Heart left ventricle (tissue), 16 donors: Measurements from ENCODE around the gene MGME1. TPM values are rescaled to one million over a fixed set of nuclear protein-coding genes. Genes with fewer than 3 reads are reported as not detected.
"Not testable (repeated sequence)": the region's sequence is repeated elsewhere in the genome, so short reads cannot be mapped to it uniquely, and the experiment has no call there.

Experiments
- ATAC-seq, 4 donors: fragments of 200-7000 bp; cut with Tn5 transposase; one replicate each; pipeline ENCODE4 v1.9.1; 2020 to 2022; ENCODE audit warnings: moderate library complexity in 4 of 4, mild to moderate bottlenecking in 3 of 4, moderate number of reproducible peaks in 1 of 4
- DNase-seq, 5 donors: peaks; one replicate each; pipeline ENCODE4 v3.0.0-alpha.2; 2020
- H3K27ac ChIP-seq, 12 donors: fragments of 200-600 bp; sonication (generic) in 4 of 12; one replicate each; pipeline versions ENCODE4 v1.5.0 to v1.8.0; 2016 to 2022; ENCODE audit warnings: mild to moderate bottlenecking in 2 of 12
- H3K27me3 ChIP-seq, 9 donors: fragments of 200-600 bp; sonication (generic) in 2 of 9; one replicate each; pipeline versions ENCODE4 v1.5.1 to v1.8.0; 2016 to 2022; ENCODE audit warnings: mild to moderate bottlenecking in 3 of 9
- H3K36me3 ChIP-seq, 9 donors: fragments of 200-600 bp; sonication (generic) in 2 of 9; one replicate each; pipeline versions ENCODE4 v1.5.0 to v1.8.0; 2018 to 2022; ENCODE audit warnings: mild to moderate bottlenecking in 2 of 9
- H3K4me1 ChIP-seq, 12 donors: fragments of 200-600 bp; sonication (generic) in 4 of 12; one replicate each; pipeline versions ENCODE4 v1.5.0 to v1.8.0; 2016 to 2022; ENCODE audit warnings: mild to moderate bottlenecking in 3 of 12
- H3K4me3 ChIP-seq, 12 donors: fragments of 200-600 bp; sonication (generic) in 4 of 12; one replicate each; pipeline versions ENCODE4 v1.5.0 to v1.8.0; 2017 to 2022; ENCODE audit warnings: mild to moderate bottlenecking in 9 of 12, moderate library complexity in 4 of 12
- H3K9me3 ChIP-seq, 12 donors: fragments of 200-600 bp; sonication (generic) in 4 of 12; one replicate each; pipeline versions ENCODE4 v1.5.0 to v1.8.0; 2016 to 2022; ENCODE audit warnings: mild to moderate bottlenecking in 1 of 12
- CTCF ChIP-seq, 12 donors: fragments of 200-600 bp; sonication (generic) in 4 of 12; IDR thresholded peaks; one replicate each; pipeline versions ENCODE4 v1.5.0 to v1.8.0; 2018 to 2022; ENCODE audit warnings: antibody characterized with exemption in 12 of 12, mild to moderate bottlenecking in 5 of 12
- POLR2A ChIP-seq, 2 donors: fragments of 450-650 bp; IDR thresholded peaks; one replicate each; pipeline ENCODE4 v1.6.1; 2017; ENCODE audit warnings: antibody characterized with exemption in 2 of 2, mild to moderate bottlenecking in 2 of 2, moderate library complexity in 2 of 2
- WGBS, 4 donors: extraction: QIAGEN DNeasy Blood & Tissue Kit in 2 of 4; methylation state at CpG; one replicate each; pipeline versions ENCODE4 v1.1.5 to v1.1.7; 2013 to 2018; 5-methylcytosine and 5-hydroxymethylcytosine counted together
- intact Hi-C, 10 donors: fragments of 100-400 bp; cut with DNase I; formaldehyde crosslinking; loops; one replicate each; pipeline versions ENCODE4 v1.11.1 to v1.14.2; 2022
- polyA plus RNA-seq, 2 donors: library from polyadenylated mRNA; stranded (reverse); fragments of 200-250 nt; gene quantifications; one replicate each; pipeline ENCODE4 v1.2.3, GENCODE V29; 2013
- total RNA-seq, 9 donors: library from RNA; depleted of rRNA in 2 of 9; stranded (reverse); fragments of >200 nt in 2 of 9; fragmentation: NEBNext Ultra II Directional in 3 of 9; extraction: Animal tissue kit (Norgen Biotek cat#: 25700) in 3 of 9; gene quantifications; one replicate each; pipeline versions ENCODE4 v1.1.0 to v1.2.4, GENCODE V29; 2016 to 2023
- donor health status: ischemic (EF 13 %, LVEDD 7.1; RV severe dilation, severe dysfunction).
- donor health status: healthy with polysubstance abuse.
- donor health status: DM: no; HTN: yes; CAD: no.
- donor health status: DM: no; HTN: no; CAD: no.
- donor health status: ischemic (EF 25% LVEDD 6.9; RV normal size, moderate dysfunction).
- donor health status: ischemic (EF 25% LVEDD 5.7; RV mildly dilated, moderate dysfunction).
- donor health status: healthy.
- donor health status: DM: yes; HTN: yes; CAD: no.
- donor health status: ischemic (EF 35%, LVEDD 5.7; RV mildly dilated, moderate dysfunction).
- donor health status: nonischemic (EF 11% LVEDD 7.7; RV severe dilation, severe dysfunction).
- donor health status: DM: yes; HTN: yes; CAD: no.
- donor health status: PGD.
- donor health status: ischemic (EF 29% LVEDD 5.4; RV normal size, mild dysfunction).
- donor health status: nonischemic (EF 23%, LVEDD 6.1; RV moderate dilation, normal function).

The MGME1 gene
- total and polyA plus RNA-seq, 11 donors, result 7.7 to 22.0 (median 10.9) TPM

DNA sequence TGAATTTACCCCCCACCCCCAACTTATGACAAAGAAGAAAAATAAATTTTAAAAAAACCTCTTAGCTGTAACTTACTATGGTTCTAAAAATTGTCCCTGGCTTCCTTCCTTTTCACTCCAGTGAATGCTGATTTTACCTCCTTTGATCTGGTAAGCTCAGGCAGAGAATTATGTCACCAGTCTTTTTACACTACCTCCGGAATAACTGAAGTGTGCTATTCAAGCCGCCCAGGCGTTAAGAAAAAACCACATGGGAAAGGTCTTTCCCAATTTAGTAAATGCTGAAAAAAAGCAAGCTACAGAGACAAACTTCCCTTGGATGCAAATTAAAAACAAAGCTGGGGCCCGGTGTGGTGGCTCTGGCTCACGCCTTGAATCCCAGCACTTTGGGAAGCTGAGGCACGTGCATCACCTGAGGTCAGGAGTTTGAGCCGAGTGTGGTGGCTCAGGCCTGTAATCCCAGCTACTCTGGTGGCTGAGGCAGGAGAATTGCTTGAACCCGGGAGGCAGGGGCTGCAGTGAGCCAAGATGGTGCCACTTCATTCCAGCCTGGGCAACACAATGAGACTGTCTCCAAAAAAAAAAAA is 12.6 kb upstream of the MGME1 start:
- H3K27me3 ChIP-seq, result no peaks in the 10 kb centered on the region
- H3K9me3 ChIP-seq, result no peaks in the 10 kb centered on the region
- intact Hi-C loops, result no loop called here
- H3K4me3 ChIP-seq, result no peak overlapping the region
- H3K36me3 ChIP-seq, result peaks cover 0 to 56% (median 53%) of the 10 kb centered on the region in 9 donors
- no peak overlapping the region for H3K27ac ChIP-seq
- 76 to 82% (median 79%) methylated on average over 8 of the region's 8 CpGs for WGBS, 4 donors
- no peak for TF ChIP-seq POLR2A (IDR thresholded peaks at IDR 0.05)
- ATAC-seq (no peak), DNase-seq (no peak)
- peaks cover 0 to 50% (median 30%) of the 10 kb centered on the region in 12 donors for H3K4me1 ChIP-seq

DNA sequence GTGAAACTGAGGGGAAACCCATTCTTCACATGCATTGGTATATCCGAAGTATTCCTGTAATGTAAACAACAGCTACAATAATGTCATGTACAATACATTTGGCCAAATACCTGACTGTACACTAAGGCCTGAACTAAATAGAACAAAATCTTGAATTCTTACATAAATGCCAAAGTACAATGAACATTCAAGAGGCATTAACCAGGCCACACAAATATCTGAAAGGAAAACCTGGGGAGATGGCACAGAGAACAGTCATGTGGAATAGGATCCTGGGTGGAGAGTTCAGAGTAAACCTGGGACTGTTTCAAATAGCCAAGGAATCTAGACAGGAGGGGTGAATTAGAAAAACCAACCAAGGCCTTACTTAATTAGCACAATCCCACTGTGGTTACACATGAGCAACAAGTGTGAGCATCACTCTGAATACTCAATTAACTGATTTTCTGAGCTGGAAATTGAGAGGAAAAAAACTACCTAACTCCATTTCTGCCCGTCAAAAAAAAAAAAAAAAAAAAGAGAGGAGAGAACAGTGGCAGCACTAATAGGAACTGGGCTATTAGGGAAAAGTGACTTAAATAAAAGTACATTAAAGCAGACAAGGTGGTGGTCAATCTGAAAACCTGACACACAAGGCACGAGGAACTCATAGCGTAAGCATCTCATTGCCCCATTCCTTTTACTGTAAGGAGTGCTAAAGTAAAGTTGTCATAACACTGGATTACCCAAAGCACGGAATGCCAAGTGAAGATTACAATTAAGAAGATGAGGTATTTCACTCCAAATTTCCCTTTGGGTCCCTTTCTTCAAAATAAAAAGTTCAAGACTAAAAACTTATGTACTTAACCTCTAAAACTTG is 11.1 kb upstream of the MGME1 start:
- no peak for DNase-seq
- Histone ChIP-seq H3K27me3 (no peaks in the 10 kb centered on the region), H3K4me3 (no peak overlapping the region), H3K4me1 (peaks cover 0 to 65% (median 44%) of the 10 kb centered on the region in 12 donors), H3K27ac (peak overlapping the region in 6 of 12 donors; percentile 13 to 76 (median 32)), H3K9me3 (no peaks in the 10 kb centered on the region), H3K36me3 (peaks cover 0 to 40% (median 37%) of the 10 kb centered on the region in 9 donors)
- ATAC-seq, result no peak
- intact Hi-C loops, result no loop called here
- TF ChIP-seq CTCF (IDR thresholded peaks at IDR 0.05), result no peak
- TF ChIP-seq POLR2A (IDR thresholded peaks at IDR 0.05), result no peak
- 69 to 79% (median 76%) methylated on average over 5 of the region's 5 CpGs for WGBS, 4 donors

- TF ChIP-seq POLR2A (IDR thresholded peaks at IDR 0.05) (no peak), CTCF (IDR thresholded peaks at IDR 0.05) (peak in 6 of 12 donors; percentile 19 to 50 (median 32))
- Histone ChIP-seq H3K36me3 (peaks cover 0 to 36% (median 28%) of the 10 kb centered on the region in 9 donors), H3K27ac (peak overlapping the region in 11 of 12 donors; percentile 10 to 76 (median 27)), H3K4me3 (no peak overlapping the region), H3K27me3 (no peaks in the 10 kb centered on the region), H3K9me3 (no peaks in the 10 kb centered on the region), H3K4me1 (peaks cover 0 to 74% (median 50%) of the 10 kb centered on the region in 12 donors)
- intact Hi-C loops, result no loop called here
- DNase-seq, result no peak
- peak; percentile 7 to 38 (median 18) for ATAC-seq
- 29 to 38% (median 34%) methylated on average over 5 of the region's 5 CpGs for WGBS, 4 donors
Observed at GRCh38 chr20:17958373-17959256, 10.2 kb upstream of the MGME1 start.

DNA sequence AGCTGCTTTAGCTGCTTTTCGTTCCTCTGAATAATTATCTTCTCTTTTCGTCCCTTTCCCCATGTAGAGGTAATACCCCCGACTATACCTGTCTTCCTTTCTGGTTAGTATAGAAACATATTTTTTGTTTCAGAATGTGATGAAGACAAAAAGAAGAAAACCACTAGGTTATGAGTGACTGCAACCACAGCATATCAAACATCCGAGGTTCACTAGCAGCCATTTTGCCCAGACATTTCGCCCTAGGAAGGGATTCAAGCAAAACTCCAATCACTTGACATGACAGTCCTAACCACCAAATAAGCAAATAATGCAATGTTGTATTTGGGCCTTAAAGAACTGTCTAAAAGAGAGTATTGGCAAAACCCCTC is 9.6 kb upstream of the MGME1 start:
- intact Hi-C loops, result no loop called here
- ATAC-seq (no peak), DNase-seq (no peak)
- Histone ChIP-seq H3K27me3 (no peaks in the 10 kb centered on the region), H3K9me3 (no peaks in the 10 kb centered on the region), H3K36me3 (peaks cover 0 to 36% (median 22%) of the 10 kb centered on the region in 9 donors), H3K4me1 (peaks cover 0 to 80% (median 55%) of the 10 kb centered on the region in 12 donors), H3K27ac (peak overlapping the region in 7 of 12 donors; percentile 10 to 76 (median 39)), H3K4me3 (no peak overlapping the region)
- TF ChIP-seq CTCF (IDR thresholded peaks at IDR 0.05) (no peak), POLR2A (IDR thresholded peaks at IDR 0.05) (no peak)
- 81 to 83% (median 82%) methylated on average over 5 of the region's 5 CpGs for WGBS, 4 donors

GRCh38 chr20:17960400-17960885 is 8.4 kb upstream of the MGME1 start:
- Histone ChIP-seq H3K4me1 (peaks cover 0 to 89% (median 64%) of the 10 kb centered on the region in 12 donors), H3K27ac (peak overlapping the region in 8 of 12 donors; percentile 4 to 99 (median 31)), H3K4me3 (peak overlapping the region in 1 of 12 donors; percentile 26), H3K36me3 (peaks cover 0 to 24% (median 10%) of the 10 kb centered on the region in 9 donors)
- not testable (repeated sequence) for H3K27me3 ChIP-seq, ATAC-seq, DNase-seq, H3K9me3 ChIP-seq
- 92 to 94% (median 93%) methylated on average over 16 of the region's 16 CpGs for WGBS, 4 donors
- intact Hi-C loops, result loop anchor here in 1 of 10 donors (10.0 kb wide), 1 partner anchor 544 kb away; the partner anchor contains the start of gene SEC23B
